ENCODE data around the gene LCLAT1. TPM values are rescaled to one million over a fixed set of nuclear protein-coding genes. Genes with fewer than 3 reads are reported as not detected.
"Not testable (repeated sequence)": the region's sequence is repeated elsewhere in the genome, so short reads cannot be mapped to it uniquely, and the experiment has no call there.

LCLAT1 gene
- total RNA-seq, 4 donors from 2014 or later: 11.9 to 13.5 (median 12.6) TPM

DNA sequence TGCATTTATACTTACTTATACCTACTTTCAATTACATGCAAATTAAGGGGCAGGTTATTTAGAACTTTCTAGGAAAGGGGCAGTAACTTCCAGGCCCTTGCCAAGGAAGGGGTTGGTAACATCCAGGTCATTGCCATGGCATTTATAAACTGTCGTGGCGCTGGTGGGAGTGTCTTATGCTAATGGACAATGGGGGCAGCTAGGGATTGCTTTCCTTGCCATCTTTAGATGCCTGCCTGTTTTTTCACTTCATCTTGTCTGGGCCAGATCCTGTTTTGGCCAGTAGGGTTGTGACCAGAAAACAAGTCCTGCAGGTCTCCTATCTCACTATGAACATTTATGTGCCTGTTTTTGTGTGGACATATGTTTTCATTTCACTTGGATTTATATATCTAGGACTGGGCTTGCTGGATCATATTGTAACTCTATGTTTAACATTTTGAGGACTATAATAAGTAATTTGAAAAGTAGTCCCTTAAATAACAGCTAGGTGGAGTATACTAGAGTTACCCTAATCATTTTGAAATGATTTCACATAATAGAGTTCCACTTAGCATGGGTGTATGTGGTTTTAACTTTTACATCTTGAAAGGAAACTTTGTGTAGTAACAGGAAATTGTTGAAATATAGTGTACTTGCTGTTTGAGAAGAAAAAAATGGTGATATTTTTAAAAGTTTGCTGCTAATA lies 56.1 kb downstream of the LCLAT1 start:
- H3K36me3 ChIP-seq: peaks cover 0 to 4% (median 0%) of the 10 kb centered on the region in 3 donors
- no peak overlapping the region for H3K4me3 ChIP-seq
- intact Hi-C loops (cut with DNase I): no loop called here
- 81 to 89% methylated on average over 2 of the region's 2 CpGs for WGBS, 2 donors
- no peak for TF ChIP-seq POLR2A (IDR thresholded peaks at IDR 0.05)
- TF ChIP-seq, protein P1, sequence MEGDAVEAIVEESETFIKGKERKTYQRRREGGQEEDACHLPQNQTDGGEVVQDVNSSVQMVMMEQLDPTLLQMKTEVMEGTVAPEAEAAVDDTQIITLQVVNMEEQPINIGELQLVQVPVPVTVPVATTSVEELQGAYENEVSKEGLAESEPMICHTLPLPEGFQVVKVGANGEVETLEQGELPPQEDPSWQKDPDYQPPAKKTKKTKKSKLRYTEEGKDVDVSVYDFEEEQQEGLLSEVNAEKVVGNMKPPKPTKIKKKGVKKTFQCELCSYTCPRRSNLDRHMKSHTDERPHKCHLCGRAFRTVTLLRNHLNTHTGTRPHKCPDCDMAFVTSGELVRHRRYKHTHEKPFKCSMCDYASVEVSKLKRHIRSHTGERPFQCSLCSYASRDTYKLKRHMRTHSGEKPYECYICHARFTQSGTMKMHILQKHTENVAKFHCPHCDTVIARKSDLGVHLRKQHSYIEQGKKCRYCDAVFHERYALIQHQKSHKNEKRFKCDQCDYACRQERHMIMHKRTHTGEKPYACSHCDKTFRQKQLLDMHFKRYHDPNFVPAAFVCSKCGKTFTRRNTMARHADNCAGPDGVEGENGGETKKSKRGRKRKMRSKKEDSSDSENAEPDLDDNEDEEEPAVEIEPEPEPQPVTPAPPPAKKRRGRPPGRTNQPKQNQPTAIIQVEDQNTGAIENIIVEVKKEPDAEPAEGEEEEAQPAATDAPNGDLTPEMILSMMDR (IDR thresholded peaks at IDR 0.05): peak in 3 of 6 experiments; percentile 12 to 36 (median 25)
- H3K27me3 ChIP-seq: no peaks in the 10 kb centered on the region
- peak overlapping the region in 1 of 4 donors; percentile 16 for H3K27ac ChIP-seq
- H3K9me3 ChIP-seq: peaks cover 0 to 15% (median 12%) of the 10 kb centered on the region in 3 donors
- H3K4me1 ChIP-seq: peaks cover 0 to 11% (median 0%) of the 10 kb centered on the region in 3 donors
- DNase-seq: no peak

DNA sequence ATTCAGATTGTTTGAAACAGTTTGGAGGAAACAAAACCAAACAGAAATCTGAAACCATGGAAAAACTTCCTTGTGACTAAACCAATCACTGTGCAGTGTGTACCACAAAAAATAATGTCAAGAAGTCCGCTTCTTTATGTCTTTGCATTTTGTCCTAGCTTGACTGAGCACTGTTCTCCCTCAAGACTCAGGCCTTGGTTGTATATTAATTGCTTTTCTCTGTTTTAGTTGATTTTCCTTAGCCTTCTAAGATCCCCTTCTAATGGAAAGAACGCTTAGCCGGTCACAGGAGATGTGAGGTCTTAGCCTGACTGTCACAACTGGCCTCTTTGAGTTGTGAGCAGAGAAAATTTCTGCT lies 56.6 kb downstream of the LCLAT1 start:
- Histone ChIP-seq H3K27ac (peak overlapping the region in 2 of 4 donors; percentile 16 to 30), H3K4me1 (peaks cover 0 to 11% (median 0%) of the 10 kb centered on the region in 3 donors), H3K9me3 (peaks cover 0 to 12% (median 12%) of the 10 kb centered on the region in 3 donors), H3K36me3 (peaks cover 0 to 4% (median 0%) of the 10 kb centered on the region in 3 donors), H3K4me3 (no peak overlapping the region), H3K27me3 (no peaks in the 10 kb centered on the region)
- intact Hi-C loops (cut with DNase I): no loop called here
- 58 to 87% methylated on average over 3 of the region's 3 CpGs for WGBS, 2 donors
- no peak for DNase-seq
- no peak for TF ChIP-seq POLR2A (IDR thresholded peaks at IDR 0.05)
- TF ChIP-seq, protein P1 (IDR thresholded peaks at IDR 0.05): no peak

DNA sequence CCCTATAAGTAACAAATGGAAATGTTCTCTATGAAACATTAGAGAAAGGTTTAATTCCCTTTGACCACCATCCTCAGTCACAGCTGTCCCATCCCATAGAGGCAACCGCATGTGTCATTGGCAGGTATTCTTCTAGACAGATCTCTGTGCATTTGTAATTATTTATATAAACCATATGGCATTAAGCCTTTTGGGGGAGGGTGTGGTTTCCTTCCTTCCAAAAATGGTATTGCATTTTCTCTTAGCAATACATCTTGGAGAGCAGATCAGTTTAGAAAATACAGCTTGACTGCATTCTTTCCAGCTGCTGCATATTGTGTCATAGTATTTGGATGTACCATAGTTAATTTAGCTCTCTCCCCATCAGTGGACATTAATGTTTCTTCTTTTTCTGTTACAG lies 57.7 kb downstream of the LCLAT1 start:
- peaks cover 0 to 11% (median 0%) of the 10 kb centered on the region in 3 donors for H3K4me1 ChIP-seq
- H3K27ac ChIP-seq: no peak overlapping the region
- H3K27me3 ChIP-seq: no peaks in the 10 kb centered on the region
- no peak for DNase-seq
- peaks cover 0 to 12% (median 12%) of the 10 kb centered on the region in 3 donors for H3K9me3 ChIP-seq
- no peak overlapping the region for H3K4me3 ChIP-seq
- TF ChIP-seq POLR2A (IDR thresholded peaks at IDR 0.05): no peak
- TF ChIP-seq, protein P1 (IDR thresholded peaks at IDR 0.05): no peak
- intact Hi-C loops (cut with DNase I): no loop called here
- peaks cover 0 to 4% (median 0%) of the 10 kb centered on the region in 3 donors for H3K36me3 ChIP-seq
- WGBS, 2 donors: 73 to 76% methylated on average over 1 of the region's 1 CpG

DNA sequence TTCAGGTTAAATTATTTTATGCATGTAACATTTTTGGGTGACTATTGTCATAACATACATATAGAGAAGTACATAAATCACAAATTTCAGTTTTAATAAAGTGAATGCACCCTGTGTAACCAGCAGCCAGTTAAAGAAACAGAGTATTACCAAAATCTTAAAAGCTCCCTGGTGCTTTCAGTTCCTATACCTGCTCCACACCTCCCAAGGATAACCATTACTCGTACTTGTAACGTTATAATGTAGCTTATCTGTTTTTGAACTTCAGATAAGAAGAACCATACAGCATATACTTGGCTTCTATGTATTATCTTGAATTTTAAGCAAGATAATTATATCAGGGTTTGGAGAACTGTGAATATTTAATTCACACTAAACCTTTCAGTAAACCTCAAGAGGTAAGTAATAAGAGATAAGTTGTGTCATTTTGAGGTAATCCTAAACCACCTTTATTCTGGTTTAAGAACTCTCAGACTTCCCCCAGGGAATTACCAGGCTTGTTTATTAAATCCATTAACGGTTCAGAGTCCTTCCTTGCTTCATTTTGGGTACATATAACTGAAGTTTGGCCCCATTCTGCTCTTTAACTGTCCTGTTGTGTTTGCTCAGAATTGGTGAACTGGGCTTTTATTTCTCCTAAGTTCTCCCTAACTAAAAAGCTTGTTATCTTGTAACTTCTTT lies 58.6 kb downstream of the LCLAT1 start:
- Histone ChIP-seq H3K27ac (no peak overlapping the region), H3K27me3 (no peaks in the 10 kb centered on the region), H3K4me3 (no peak overlapping the region), H3K36me3 (peaks cover 0 to 4% (median 0%) of the 10 kb centered on the region in 3 donors), H3K9me3 (peaks cover 0 to 6% (median 6%) of the 10 kb centered on the region in 3 donors), H3K4me1 (peaks cover 0 to 14% (median 0%) of the 10 kb centered on the region in 3 donors)
- DNase-seq: no peak
- intact Hi-C loops (cut with DNase I): no loop called here
- 79 to 82% methylated on average over 3 of the region's 3 CpGs for WGBS, 2 donors
- TF ChIP-seq, protein P1 (IDR thresholded peaks at IDR 0.05): no peak
- TF ChIP-seq POLR2A (IDR thresholded peaks at IDR 0.05): no peak

DNA sequence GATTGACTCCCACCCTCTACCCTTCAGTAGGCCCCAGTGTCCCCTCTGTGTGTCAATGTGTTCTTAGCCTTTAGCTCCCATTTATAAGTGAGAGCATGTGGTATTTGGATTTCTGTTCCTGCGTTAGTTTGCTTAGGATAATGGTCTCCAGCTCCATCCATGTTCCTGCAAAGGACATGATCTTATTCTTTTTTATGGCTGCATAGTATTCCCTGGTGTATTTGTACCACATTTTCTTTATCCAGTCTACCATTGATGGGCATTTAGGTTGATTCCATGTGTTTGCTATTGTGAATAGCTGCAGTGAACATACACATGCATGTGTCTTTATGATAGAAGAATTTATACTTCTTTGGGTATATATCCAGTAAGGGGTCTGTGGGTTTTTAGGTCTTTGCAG lies 60.4 kb downstream of the LCLAT1 start:
- H3K4me1 ChIP-seq: peaks cover 0 to 29% (median 4%) of the 10 kb centered on the region in 3 donors
- H3K9me3 ChIP-seq; H3K27me3 ChIP-seq; H3K36me3 ChIP-seq; DNase-seq; intact Hi-C loops (cut with DNase I); H3K4me3 ChIP-seq; H3K27ac ChIP-seq: not testable (repeated sequence)
- 96 to 100% methylated on average over 1 of the region's 1 CpG for WGBS, 2 donors

Data from esophagus squamous epithelium (tissue), 5 donors.